DMS 273 (cell line): Measurements from ENCODE around the gene FAM240B.

Experiments used
- DNase-seq: peaks from one replicate; lab custom pipeline; 2025; ENCODE audit not compliant: unreplicated experiment; lab: John Stamatoyannopoulos, UW

Gene FAM240B

DNA sequence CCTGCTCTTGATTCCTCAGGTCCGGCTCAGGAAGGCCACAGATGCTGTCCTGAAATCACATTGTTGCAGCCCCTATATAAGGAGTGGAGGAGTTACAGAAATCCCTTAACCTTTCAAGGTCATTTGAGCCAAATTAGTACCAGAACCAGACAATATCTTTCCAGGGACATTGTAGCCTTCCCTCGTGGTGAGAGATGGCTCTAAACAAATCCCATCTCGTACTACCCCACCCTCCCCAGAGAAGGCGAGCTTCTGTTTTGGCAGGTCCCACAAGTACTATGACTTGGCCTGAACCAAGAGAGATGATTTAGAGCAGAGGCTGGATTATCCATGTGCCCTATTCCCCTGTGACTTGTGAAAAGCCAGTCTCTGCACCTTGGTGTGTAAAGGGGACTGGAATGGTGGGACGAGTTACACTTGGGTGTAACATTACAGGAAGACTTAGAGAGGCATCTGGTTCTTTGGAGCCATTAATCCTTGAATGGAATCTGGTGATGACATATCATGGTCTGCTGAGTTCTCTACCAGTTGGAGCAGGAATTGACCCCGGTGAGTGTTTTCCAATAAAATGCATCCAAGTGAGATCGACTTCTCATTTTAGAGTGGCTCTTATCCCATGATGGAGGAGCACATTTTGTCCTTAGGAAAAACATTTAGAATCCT is at the start of gene FAM240B:
FAM240B (minus strand) TSS at position 51 of the 663 bp plus-strand sequence. CDS start 16,134 bp downstream, outside the sequence.
- peak; percentile 10 for DNase-seq

DNA sequence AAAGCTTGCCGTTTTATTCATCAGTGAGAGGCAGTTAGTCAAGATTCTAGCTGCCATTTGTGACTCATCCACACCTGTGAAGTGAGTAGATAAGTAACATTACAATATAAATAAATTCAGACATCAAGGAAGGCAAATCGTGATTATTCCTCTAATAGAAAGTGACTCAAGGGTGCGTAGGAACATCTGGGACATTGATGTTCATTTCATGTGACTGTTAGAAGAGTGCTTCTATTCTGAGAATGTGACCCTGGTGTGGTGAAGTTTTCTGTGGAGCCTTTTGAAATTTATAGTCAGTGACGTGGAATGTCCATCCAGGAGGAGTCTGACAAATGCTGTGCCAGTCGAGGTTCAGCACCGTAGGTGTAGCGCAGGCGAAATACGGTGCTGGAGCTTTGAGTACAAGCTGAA is 48.4 kb upstream of the FAM240B start:
- DNase-seq = no peak

DNA sequence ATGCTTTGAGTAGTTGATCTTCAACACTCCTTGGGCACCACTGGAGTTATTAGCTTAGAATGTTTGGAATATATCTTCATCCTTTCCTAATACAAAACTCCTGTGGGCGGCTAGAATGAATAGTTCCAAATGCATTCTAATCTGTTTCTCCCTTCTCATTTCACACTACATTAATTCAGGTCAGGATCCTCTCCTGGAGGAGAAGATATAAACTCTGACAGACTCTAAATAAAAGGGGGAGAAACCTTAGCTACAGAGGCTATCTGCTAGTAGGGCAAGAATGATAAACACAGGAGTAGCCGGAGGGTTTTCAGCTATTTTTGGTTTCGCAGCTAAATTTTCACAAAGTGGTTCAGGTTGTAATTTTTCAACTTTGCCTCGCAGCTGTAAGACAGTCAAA is 45.2 kb upstream of the FAM240B start:
- no peak for DNase-seq

DNA sequence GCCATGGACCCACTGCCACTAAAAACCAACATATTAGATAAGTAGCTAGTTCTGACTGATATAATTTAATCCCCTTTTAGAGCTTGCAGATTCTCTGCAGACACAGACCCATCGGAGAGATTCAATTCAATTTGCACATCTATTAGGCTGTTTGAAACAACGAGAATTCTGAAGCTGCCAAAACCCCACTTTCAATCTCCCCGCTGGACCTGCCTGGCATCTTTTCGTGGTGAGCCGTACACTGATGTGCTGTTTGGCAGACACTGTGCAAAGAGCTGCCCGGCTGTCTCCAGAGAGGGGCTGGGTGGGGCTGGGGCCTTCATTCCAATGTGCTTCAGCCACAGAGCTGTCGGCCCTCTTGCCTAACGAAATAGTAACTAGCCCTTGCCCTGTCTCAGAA is 42.1 kb upstream of the FAM240B start:
- DNase-seq = no peak

DNA sequence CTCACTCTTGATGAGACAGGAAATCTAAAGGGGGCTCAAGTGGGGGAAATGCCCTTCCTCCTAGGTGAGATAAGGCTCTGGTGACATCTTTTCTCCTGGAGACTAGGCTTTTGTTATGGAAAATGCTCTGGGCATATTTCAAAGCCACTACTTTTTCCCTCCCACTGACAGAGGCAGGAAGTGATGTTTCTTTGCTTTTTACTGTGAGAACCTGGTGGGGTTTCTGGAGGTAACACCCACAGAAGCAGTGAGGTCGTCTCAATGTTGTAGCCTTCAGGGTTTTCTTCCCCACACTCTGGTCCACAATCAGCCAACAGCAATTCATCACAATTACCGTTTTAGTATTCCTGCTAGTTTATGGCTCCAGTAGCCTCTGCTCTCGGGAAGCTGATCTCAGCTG is 41.4 kb upstream of the FAM240B start:
- DNase-seq = no peak

DNA sequence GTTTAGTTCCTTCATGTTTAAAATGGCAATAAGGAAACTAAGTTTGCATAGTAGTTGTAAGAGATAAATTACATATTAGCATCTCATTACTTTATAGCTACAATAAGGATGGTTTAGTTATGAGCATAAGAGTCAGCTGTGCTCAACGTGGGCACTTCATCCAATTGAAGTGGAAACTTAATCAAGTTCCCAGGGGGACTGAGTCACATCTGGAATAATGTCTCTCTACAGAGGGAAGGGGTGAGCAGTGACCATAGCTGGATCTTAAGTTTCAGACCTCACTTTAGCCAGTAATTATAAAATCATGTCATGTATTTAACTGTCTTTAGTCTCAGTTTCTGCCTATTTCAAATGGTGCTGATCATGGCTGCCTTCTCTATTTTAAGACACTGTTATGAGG is 36.8 kb upstream of the FAM240B start:
- DNase-seq = no peak

DNA sequence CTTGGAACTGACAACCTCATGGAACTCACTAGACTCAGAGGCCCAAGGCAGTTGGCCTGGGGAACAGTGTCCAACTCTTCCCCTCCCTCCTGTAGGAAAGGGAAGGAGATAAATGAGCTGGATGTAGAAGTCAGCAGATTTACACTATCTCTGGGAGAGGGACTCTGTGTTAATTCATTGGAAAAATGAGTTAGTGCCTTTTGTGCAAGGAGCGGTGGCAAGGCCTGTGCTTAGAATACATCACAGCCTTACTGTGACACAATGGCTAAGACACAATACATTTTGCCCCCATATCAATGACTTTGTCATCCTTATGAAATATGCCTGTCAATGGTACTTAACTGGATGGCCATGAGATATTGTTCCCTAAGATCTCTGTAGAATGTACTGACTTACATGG is 28.0 kb upstream of the FAM240B start:
- no peak for DNase-seq

DNA sequence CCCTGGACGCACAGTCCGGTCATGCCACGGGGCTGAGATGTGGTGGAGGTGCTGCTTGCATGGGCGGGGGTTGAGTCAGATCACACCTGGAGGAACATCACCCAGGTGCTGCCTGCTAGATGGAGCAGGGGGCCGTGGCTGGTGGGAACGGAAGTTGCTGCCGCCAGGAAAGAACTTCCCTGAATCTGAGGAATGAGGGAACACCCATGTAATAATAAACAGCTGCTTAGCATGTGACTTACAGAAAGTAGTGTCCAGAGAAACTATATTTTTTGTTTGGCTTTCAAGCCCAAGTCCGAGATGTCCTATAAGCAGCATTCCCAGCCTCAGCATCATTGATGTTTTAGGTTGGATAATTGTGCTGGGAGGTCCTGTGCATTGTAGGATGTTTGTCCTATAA is 27.1 kb upstream of the FAM240B start:
- no peak for DNase-seq

DNA sequence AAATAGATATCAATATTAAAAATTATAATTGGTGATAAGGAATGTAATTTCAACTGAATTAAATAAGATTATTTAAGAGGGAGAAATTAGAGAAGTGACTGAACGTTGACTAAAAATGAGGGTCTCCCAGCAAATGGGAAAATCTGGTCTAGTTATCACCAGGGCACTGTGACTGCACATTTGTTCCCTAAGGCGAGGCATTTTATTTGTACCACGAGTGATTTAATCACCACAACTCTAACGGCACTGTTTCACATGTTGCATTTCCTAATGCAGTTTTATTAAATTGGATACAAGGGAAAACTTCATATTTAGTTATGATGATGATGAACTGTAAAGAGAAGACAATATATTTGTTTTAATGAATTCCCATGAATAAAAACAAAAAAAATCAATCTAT is 26.4 kb upstream of the FAM240B start:
- DNase-seq = no peak

DNA sequence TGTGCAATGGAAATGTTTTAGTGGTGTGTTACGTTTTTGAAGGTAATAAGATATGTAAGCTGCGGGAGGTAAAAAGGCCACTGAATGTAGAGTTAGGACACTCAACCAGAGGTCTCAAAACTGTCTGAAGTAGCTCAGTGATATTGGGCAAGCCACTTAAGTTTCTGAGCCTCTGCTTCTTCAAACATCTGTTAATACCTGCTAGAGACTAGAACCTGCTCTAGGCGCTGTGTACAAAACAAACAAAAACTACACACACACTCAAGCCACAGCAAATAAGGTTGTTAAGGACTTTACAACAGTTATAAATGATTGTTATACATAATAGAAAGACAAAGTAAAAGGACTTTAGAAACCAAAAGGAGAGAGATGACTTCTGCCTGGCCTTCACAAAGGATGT is 24.6 kb upstream of the FAM240B start:
- DNase-seq = no peak

DNA sequence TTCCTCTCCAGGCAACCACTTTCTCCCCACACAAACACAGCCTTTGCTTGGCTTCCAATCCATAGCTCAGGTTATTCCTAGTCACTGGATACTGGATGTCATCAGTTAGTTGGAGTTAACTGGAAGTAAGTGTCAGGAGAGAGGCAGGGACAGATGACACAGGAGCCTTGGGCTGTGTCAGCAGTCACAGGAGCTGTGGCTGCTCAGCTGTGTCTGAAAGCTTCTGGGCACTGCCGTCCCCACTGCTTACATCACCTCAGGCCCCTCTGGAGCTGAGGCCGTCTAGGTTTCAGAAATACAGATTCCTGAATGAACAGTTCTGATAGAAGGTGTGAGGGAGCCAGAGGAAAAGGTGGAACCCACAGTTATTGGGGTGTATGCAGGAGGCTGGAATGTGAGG is 17.3 kb upstream of the FAM240B start:
- no peak for DNase-seq

DNA sequence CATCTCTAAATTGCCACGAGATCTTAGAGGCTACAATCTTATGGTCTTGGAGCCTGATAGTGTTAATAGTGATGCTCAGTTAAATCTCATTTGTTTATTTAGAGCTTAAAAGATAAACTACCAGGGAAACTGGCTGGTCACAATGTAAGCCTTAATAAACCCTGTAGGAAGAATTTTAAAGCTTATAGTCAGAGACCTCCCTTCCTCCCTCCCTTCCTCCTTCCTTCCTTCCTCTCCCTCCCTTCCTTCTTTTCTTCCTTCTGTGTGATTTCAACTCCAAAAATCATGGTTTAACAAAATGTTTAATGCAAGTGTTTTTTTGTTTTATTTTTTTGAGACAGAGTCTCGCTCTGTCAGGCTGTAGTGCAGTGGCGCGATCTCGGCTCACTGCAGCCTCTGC is 14.9 kb upstream of the FAM240B start:
- no peak for DNase-seq

DNA sequence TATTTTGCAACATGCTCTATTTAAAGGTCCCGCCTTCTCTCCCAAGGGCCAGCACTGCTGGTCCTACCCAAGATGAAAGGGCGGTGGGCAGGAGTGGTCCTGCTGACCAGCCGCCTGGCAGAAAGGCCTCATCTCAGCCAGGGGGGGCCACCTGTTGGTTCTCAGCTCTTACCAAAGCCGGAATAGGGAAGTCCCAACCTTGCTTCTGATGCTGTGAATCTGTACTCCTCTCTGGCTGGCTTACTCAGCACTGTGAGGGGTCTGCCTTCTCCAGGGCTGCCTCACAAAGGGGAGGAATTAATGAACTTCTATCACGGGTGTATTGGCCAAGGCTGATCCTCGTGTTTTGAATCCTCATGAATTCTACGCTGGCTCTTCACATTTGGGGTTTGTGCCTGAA is 13.6 kb upstream of the FAM240B start:
- DNase-seq = no peak

DNA sequence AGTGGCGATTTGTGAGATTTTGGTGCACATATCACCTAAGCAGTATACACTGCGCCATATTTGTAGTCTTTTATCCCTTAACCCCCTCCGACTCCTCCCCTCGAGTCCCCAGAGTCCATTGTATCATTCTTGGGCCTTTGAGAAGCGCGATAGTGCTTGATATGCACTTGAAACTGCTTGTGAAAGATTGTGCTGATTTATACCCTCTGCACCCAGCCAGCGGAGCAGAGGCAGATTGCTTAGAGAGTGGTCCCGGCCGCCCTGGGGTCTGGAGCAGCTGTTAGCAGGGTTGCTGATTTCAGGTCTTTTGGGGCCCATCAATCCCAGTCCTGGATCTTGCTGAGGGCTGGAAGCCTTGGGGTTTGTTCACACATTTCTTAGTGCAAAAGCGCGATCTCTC is 13.0 kb upstream of the FAM240B start:
- DNase-seq = no peak

DNA sequence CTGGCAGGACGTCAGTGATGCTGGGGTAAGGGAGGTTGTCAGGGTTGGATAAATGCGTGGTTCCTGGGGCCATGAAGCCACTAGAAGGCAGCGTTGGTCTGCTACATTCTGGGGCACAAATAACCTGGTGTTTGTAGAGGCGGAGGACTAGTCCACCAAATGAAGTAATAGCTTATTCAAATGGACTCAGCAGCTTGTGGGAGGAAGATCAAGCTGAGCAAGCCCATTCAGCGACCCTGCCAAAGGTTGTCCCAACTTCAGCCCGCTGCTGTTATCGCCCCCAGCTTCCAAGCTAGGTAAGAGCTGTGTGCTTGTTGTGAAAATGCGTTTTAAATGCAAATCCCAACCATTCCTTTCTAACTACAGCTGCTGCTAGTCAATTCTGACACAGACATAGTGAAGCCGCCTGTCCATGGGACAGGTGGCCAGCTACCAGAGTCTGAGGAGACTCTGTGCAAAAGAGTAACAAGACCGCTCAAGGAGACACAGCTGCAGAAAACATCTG is 7.6 kb upstream of the FAM240B start:
- peak; percentile 69 for DNase-seq

DNA sequence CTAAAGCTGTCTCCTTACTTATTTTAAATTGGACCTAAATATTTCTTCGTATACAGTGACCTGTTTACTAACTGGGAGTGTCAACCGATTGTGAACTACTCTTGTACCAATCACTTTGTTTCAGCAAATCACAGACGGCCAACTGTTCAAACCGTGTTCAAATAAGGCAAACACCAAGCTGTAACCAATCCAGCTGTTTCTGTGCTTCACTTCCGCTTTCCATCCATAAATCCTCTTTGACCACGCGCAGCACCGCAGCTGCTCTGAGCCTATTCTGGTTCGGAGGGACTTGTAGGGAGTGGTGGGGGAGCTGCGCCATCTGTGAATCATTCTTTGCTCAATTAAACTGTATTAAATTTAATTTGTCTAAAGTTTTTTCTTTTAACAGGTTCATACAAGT is 4.8 kb upstream of the FAM240B start:
- DNase-seq = no peak

DNA sequence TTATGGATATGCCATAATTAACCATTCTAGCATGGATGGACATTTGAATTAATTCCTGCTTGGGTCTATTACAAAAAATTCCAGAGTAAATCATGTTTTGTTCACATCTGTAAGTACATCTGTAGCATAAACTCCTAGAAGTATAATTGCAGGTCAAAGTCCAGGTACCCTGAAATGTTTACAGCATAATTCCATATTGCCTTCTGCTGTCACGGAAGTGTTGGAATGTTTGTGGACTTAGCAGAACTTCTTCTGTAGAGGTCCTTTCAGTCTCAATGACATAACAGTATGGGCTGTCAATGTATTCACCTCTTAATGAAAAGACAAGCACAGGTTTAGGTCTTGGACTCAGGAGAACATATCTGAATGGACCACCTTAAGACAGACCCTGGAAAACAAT is 1.8 kb downstream of the FAM240B start:
- no peak for DNase-seq

DNA sequence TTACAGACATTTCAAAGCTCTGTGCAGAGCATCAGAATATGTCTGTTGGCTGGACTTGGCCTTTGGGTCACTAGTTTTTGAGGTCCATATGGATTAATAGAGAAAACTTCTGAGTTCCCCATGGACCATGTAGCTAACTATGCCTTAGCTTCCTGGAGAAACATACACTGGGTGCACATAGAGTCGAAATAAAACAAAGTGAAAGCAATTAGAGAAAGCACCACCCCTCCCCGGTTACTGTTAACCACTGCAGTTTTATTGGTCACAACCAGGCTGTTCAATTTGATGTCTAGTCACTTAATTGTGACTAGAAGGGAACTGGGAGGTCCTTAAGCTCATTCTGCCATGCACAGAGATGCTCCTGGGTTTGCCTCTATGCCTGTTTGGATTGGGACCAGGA is 4.2 kb downstream of the FAM240B start:
- DNase-seq = no peak

DNA sequence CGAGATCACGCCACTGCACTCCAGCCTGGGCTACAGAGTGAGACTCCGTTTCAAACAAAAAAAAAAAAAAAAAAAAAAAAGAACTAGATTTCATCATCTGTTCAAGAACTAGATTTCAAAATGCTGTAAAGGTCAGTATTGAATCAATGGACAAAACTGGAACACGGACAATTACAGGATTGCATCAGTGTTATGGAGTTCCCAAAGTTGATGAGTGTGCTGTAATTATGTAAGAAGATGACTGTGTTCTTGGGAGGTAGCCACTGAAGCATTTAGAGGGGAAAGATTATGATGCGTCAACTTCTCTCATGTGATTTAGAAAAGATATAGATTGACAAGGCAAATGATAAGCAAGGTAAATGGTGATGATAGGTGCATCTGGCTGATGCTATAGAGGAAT is 6.5 kb downstream of the FAM240B start:
- DNase-seq = no peak

DNA sequence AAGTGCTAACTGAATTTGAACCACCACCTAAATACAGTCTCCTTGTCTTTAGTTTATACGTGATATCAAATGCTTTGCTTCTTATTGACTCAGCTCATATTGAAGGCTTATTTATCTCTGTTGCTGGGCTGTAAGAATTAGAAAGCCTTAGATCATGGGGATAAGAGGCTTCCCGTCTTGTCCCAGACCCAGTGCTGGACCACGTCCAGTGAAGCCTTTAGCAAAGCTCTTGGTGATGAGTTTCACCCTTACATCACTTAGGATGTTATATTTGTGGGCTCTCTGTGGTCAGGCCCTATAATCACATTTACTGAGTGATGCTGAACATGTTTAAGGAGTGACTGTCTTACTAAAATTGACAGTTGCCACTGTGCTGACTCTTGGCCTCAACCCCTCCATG is 11.2 kb downstream of the FAM240B start:
- DNase-seq = no peak

DNA sequence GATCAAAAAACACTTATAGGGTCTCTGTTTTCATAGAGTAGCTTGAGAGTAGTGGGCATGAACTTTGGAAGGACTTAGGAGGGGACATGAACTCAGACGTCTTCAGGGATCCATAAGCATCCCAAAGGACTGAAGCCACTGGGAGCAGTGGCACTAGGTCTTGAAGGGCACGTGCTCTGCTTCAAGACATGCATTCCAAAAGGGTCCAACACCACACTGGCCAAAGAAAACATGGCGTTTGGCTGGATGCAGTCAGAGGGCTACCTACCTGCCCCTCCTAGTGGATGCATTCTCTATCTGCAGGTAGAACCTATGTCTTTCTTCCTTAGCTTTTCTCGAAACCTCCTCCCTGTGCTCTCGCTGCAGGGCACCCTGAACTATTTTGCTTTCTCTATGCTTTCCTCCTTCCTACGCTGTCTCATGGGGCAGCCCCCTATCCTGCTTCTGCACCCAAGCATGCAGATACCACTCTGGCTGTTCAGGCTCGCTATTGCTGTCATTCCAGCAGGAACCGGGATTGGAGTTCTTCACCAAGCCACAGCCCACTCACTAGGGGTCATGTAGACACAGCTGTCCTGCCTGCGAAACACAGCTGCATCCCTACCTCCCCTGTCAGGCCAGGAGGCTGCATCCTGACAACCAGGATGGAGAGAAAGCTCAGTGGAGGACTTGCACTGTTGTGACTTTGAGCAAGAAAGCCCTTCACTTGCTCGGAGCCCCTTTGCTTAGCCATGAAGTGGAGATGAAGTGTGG is 11.9 kb downstream of the FAM240B start:
- peak; percentile 58 for DNase-seq

DNA sequence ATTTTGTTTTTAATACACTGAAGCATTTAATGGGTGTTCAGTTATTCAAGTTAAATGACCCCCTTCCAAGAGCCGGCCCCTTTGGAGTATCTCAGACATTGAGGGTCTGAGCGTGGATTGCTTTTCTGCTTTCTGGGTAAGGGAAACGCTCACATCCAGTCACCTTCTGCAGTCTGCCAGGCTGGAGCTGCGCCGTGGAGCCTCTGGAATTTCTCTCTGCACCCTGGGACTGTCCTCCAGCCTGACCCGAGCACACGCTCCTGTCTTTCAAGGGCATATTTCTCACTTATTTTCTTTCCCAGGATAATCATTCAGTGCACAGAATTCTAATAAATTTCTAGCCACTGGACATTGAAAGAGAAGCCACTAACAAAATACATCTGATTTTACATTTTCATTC is 13.4 kb downstream of the FAM240B start:
- no peak for DNase-seq

DNA sequence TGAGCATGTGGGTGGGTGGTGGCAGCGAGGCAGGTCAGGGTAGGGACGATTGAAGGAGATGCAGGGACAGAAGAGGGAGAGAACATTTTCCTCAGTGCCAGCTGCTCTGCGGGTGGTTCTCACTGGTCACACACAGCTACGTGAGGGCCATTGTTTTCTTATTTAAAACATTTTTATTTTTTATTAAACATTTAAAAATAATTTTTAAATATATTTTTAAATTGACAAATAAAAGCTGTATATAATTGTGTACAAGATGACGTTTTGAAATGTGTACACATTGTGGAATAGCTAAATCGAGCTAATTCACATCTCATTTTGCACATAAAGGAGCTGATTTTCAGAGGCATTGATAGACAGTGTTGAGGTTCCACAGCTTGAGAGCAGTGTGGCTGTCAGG is 14.0 kb downstream of the FAM240B start:
- DNase-seq = no peak
